Fibroblast of skin of right quadriceps (primary cell): ENCODE measurements around the gene ZBTB4.

Experiments used
- DNase-seq: peaks from one replicate; pipeline ENCODE4 v3.0.0-alpha.2; 2013

Gene ZBTB4

GRCh38 chr17:7438656-7439460, 40.6 kb downstream of the ZBTB4 start:
- no peak for DNase-seq

DNA sequence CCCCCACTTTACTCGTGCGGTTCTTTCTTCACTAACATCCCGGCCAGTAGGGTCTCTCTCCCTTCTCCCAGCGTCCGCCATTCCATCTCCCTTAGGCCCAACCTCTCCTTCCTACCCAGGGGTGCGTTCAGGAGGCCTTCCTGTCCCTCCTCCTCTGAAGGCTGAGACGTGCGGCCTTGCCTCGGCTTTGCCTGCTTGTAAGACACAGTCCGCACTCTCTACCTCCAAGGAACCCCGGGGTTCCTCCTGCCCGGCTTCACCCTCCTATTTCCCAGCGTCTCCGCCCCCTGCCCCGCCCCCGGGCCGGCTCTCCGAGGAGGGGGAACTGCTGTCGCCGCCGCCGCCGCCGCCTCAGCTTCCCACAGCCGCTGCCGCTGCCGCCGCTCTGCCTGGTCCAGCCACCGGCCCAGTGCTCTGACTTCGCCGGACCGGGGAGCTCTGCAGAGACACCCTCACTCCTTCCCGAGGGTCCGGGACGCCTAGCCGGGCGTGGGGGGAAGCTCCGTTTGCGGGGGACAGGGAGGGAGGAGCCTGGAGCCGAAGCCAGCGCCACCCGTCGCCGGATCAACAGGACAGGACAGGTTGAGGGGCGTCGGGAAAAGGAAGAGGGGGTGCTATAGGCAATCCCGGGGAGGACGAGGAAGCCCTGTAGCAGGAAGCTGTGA, 41.3 kb downstream of the ZBTB4 start:
- DNase-seq: no peak

DNA sequence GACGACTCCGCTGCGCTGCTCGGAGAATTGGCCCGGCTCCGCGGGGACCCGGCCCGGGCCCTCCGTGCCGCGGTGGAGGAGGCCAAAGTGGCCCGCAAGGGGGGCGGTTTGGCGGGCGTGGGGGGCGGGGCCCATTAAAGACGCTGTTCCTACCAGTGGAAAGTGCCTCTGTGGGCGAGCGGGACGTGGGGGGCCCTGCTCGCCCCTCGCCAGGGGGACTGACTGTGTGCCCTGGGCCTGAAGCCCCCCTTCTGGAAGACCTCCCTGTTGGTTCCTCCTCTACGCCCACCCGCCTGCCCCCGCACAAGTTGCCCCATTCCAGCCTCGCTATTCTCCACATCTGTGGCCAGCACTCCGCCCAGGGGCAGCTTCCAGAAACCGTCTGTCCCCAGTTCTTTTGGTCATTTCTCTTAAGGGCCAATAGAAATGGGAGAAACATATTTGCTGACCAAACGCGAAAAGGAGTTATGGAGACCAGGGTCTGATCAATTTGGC, 42.0 kb downstream of the ZBTB4 start:
- no peak for DNase-seq

DNA sequence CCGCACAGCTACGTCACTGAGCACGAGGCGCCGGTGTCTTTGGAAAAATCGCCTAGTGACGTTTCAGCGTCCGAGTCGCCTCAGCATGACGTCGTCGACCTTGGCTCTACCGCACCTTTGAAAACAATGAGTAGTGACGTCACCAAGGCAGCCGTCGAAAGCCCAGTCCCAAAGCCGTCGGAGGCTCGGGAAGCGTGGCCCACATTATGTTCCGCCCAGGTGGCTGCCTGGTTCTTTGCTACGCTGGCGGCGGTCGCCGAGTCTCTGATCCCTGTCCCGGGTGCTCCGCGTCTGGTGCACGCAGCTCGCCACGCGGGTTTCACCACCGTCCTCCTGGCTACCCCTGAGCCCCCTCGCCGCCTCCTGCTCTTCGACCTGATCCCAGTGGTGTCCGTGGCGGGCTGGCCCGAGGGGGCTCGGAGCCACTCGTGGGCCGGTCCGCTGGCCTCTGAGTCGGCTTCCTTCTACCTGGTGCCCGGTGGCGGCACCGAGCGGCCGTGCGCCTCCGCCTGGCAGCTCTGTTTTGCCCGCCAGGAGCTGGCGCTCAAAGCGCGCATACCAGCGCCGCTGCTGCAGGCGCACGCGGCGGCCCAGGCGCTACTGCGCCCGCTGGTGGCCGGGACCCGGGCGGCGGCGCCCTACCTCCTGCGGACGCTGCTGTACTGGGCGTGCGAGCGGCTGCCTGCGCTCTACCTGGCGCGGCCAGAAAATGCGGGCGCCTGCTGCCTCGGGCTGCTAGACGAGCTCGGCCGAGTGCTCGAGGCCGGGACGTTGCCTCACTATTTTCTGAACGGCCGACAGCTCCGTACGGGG, 42.7 kb downstream of the ZBTB4 start:
- peak; percentile 73 for DNase-seq

DNA sequence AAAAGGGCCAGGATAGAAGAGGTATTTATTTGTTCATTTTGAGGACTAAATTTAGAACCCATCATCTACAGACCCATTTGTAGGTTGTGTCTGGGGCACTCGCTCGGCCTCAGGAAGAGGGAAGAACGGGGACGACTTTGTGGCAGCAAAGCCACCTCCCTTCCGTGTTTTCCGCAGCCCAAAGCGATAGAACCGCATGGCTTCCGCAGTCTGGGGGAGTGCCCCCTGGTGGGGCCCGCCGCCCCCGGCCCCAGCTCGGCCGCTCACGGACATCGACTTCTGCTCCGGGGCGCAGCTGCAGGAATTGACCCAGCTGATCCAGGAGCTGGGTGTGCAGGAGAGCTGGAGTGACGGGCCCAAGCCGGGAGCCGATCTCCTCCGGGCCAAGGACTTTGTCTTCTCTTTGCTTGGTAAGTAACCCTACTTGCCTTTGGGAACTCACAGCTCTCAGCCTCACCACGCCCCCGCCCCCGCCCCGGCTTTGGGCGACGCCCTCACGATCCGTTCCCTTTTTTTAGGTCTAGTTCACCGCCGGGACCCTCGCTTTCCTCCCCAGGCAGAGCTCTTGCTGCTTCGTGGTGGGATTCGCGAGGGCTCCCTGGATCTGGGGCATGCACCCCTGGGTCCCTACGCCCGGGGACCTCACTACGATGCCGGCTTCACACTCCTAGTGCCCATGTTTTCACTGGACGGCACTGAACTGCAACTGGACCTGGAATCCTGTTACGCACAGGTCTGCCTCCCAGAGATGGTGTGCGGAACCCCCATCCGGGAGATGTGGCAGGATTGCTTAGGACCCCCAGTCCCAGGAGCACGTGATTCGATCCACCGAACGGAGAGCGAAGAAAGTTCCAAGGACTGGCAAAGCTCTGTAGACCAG, 43.5 kb downstream of the ZBTB4 start:
- DNase-seq: no peak

GRCh38 chr17:7432296-7432695, 47.1 kb downstream of the ZBTB4 start:
- DNase-seq: no peak

- no peak for DNase-seq
Observed at GRCh38 chr17:7431231-7431630, 48.2 kb downstream of the ZBTB4 start.

DNA sequence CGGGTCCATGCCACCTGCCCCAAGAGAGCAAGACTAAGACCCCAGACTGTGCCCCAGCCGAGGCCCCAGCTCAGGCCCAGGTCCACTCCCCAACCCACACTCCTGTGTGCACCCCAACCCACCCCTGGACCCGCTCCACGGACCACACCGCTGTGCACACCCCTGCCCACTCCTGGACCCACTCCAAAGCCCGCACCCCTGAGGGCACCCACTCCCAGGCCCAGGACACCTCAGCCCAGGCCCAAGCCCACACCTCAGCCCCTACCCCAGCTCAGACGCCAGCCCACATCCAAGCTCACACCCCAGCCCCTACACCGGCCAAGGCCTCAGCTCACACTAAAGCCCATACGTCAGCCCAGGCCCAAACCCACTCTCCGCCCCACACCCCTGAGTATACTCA, 49.7 kb downstream of the ZBTB4 start:
- no peak for DNase-seq

GRCh38 chr17:7428557-7428956, 50.9 kb downstream of the ZBTB4 start, which contains the start of gene SPEM3:
SPEM3 (plus strand) TSS chr17:7428857; CDS start chr17:7428903, 46 bp downstream.
- DNase-seq: no peak

- no peak for DNase-seq
Observed at GRCh38 chr17:7427549-7427948, 51.9 kb downstream of the ZBTB4 start.

- DNase-seq: no peak
Observed at GRCh38 chr17:7426896-7427489, 52.4 kb downstream of the ZBTB4 start.

DNA sequence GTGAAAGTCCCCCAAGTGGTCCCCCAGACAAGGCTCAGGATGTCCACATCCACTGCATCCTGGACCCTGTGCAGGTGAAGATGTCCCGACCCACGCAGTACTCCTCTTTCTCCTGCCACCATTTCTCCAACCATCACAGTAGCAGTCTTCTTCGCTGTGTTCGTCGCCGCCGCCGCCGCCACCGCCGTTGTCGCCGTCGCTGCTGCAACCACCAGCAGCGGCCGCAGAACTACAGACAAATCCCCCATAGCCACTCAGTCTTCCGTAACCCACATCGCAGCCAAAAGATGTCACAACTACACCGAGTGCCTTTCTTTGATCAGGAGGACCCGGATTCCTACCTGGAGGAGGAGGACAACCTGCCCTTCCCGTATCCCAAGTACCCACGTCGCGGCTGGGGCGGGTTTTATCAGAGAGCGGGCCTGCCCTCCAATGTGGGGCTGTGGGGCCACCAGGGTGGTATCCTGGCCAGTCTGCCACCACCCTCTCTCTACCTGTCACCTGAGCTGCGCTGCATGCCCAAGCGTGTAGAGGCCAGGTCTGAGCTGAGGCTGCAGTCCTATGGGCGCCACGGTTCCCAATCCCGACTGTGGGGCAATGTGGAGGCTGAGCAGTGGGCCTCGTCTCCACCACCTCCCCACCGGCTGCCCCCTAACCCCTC, 53.1 kb downstream of the ZBTB4 start:
- no peak for DNase-seq

GRCh38 chr17:7425756-7426155, 53.7 kb downstream of the ZBTB4 start:
- no peak for DNase-seq

DNA sequence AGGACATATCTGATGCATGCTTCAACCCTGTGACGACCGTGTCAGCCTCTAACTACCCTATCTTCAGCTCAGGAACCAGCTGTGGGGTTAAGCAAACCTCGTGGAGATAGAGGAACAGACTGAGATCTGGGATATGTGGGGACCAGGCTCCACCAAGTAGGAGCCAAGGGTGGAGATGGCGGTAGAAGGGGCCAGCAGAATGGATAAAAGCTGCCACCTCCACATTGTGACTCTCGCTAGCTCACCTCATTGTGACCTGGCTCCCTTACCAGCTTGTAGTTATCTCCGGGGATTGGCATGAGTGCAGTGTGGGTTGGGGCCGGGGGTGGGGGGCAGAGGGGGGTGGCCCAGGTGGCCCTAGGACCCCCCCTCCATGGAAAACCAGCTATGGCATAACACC, 54.1 kb downstream of the ZBTB4 start, which contains the start of gene SPEM2:
Gene SPEM2 (plus strand): TSS at position 301 of the 400 bp plus-strand sequence. CDS start 73 bp downstream, at position 374.
- DNase-seq: no peak

- DNase-seq: no peak
Observed at GRCh38 chr17:7423679-7424078, 55.8 kb downstream of the ZBTB4 start.

DNA sequence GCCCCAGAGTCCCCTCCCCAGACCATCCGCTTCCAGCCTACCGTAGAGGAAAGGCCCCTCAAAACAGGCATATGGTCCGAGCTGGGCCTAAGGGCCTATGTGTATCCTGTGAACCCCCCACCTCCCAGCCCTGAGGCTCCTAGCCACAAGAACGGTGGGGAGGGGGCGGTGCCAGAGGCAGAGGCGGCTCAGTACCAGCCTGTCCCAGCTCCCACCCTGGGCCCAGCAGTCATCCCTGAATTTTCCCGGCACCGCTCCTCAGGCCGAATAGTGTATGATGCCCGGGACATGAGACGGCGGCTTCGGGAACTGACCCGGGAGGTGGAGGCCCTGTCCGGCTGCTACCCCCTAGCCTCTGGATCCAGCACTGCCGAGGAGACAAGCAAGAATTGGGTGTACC, 58.2 kb downstream of the ZBTB4 start:
- DNase-seq: no peak

DNA sequence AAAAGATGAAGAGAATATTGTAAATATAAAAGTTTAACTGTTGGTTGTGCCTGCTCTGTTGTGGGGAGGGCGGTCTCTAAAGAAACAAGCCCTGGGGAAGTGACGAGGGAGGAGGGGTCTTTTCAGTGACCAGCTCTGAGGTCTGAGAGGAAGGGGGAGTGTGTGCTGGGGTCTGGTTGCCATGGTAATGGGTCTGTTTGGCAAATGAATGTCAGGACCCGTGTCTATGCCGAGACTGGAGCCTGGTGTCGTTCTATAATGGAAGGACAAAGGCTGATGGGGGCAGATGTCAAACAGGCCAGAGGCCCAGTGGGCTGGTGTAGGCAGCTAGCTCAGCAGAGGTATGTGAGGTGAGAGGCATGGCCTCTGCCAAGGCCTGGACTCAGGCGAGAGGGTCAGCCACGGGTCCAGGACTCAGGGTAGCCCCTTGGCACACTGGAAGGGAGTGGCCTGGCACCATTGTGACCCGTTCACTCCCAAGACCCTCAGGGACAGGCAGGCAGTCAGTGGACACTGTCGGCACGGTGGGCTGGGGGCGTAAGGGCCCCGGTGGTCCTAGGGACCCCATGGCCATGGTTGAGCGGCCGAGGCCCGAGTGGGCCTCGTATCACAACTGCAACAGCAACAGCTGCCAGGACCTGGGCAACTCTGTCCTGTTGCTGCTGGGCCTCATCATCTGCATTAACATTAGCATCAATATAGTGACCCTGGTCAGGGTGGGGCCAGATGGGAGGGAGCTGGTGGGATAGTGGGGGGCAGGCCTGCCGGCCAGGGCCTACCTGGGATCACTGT, 59.4 kb downstream of the ZBTB4 start, which contains the start of gene SPEM1:
Gene SPEM1 (plus strand): TSS at position 506 of the 792 bp plus-strand sequence. CDS start 61 bp downstream, at position 567.
- no peak for DNase-seq

- no peak for DNase-seq
Observed at GRCh38 chr17:7418472-7419152, 60.8 kb downstream of the ZBTB4 start.

- no peak for DNase-seq
Observed at GRCh38 chr17:7417056-7417655, 62.3 kb downstream of the ZBTB4 start.
